ENCODE data around the gene ARHGEF25. TPM values are rescaled to one million over a fixed set of nuclear protein-coding genes. Genes with fewer than 3 reads are reported as not detected.
A peak's percentile ranks its signal among the peaks of the same experiment; 100 is the strongest.

The ARHGEF25 gene
- total RNA-seq (2022) (2.2 and 4.7 TPM in 2 replicates), Bru-seq, nascent RNA (percentile 26 among the genes with signal in this experiment), BruChase-seq, experiment 1, labeled RNA remaining after a 6-hour chase (percentile 32 among the genes with signal in this experiment), BruChase-seq, experiment 2, labeled RNA remaining after a 2-hour chase (percentile 31 among the genes with signal in this experiment)
- long read RNA-seq, partial matches to known transcripts = 0 of 1 reads
- long read RNA-seq, other reads (novel, unspliced or antisense) = 1 of 1 reads

- Mint-ChIP-seq H3K27me3 (ENCODE audit: unreplicated experiment) (peaks cover 60% of the 10 kb centered on the region), H3K27ac (ENCODE audit: unreplicated experiment) (no peak within 1 kb of the TSS), H3K4me1 (ENCODE audit: low read depth, unreplicated experiment) (no peaks in the 10 kb centered on the region), H3K9me3 (ENCODE audit: low read depth, unreplicated experiment) (no peaks in the 10 kb centered on the region), H3K36me3 (ENCODE audit: insufficient read depth, unreplicated experiment) (peaks cover 3% of the 10 kb centered on the region), H3K4me3 (ENCODE audit: low read depth, unreplicated experiment) (peak within 1 kb of the TSS; percentile 59)
- no TSS peak for BruUV-seq (replicated peaks)
- peak; percentile 39 for DNase-seq
- CTCF ChIA-PET = interaction anchor here (0.5 to 0.7 kb wide), 2 partner anchors 25 to 28 kb away, joined by 3 read pairs; no protein-coding TSS in a partner anchor
- TF ChIP-seq CTCF (IDR thresholded peaks at IDR 0.05; ENCODE audit: unreplicated experiment) = no peak
- intact Hi-C loops (cut with micrococcal nuclease; ENCODE audit: unreplicated experiment) = no loop called here
Observed at GRCh38 chr12:57611108-57611826, at the start of gene ARHGEF25. Gene ARHGEF25, plus strand, starts transcription at chr12:57611435. Its CDS starts 460 bp downstream, at chr12:57611895.

- CTCF ChIA-PET = no interaction called here
- Mint-ChIP-seq H3K27me3 (ENCODE audit: unreplicated experiment) (peaks cover 51% of the 10 kb centered on the region), H3K4me3 (ENCODE audit: low read depth, unreplicated experiment) (no peak overlapping the region), H3K4me1 (ENCODE audit: low read depth, unreplicated experiment) (no peaks in the 10 kb centered on the region), H3K27ac (ENCODE audit: unreplicated experiment) (no peak overlapping the region), H3K9me3 (ENCODE audit: low read depth, unreplicated experiment) (no peaks in the 10 kb centered on the region), H3K36me3 (ENCODE audit: insufficient read depth, unreplicated experiment) (no peaks in the 10 kb centered on the region)
- DNase-seq = no peak
- intact Hi-C loops (cut with micrococcal nuclease; ENCODE audit: unreplicated experiment) = no loop called here
- no peak for TF ChIP-seq CTCF (IDR thresholded peaks at IDR 0.05; ENCODE audit: unreplicated experiment)
- BruUV-seq (replicated peaks) = no TSS peak
Observed at GRCh38 chr12:57563358-57563757, 47.9 kb upstream of the ARHGEF25 start.

- no TSS peak for BruUV-seq (replicated peaks)
- H3K9me3 Mint-ChIP-seq (ENCODE audit: low read depth, unreplicated experiment) = no peaks in the 10 kb centered on the region
- no peaks in the 10 kb centered on the region for H3K36me3 Mint-ChIP-seq (ENCODE audit: insufficient read depth, unreplicated experiment)
- CTCF ChIA-PET = interaction anchor here (0.9 kb wide), 1 partner anchor 19 kb away, joined by 3 read pairs; no protein-coding TSS in a partner anchor
- no peak overlapping the region for H3K27ac Mint-ChIP-seq (ENCODE audit: unreplicated experiment)
- no peak for DNase-seq
- H3K27me3 Mint-ChIP-seq (ENCODE audit: unreplicated experiment) = peaks cover 60% of the 10 kb centered on the region
- intact Hi-C loops (cut with micrococcal nuclease; ENCODE audit: unreplicated experiment) = no loop called here
- no peak for TF ChIP-seq CTCF (IDR thresholded peaks at IDR 0.05; ENCODE audit: unreplicated experiment)
- H3K4me1 Mint-ChIP-seq (ENCODE audit: low read depth, unreplicated experiment) = no peaks in the 10 kb centered on the region
- H3K4me3 Mint-ChIP-seq (ENCODE audit: low read depth, unreplicated experiment) = no peak overlapping the region
Observed at GRCh38 chr12:57564178-57564740, 47.0 kb upstream of the ARHGEF25 start.

- no peak overlapping the region for H3K27ac Mint-ChIP-seq (ENCODE audit: unreplicated experiment)
- intact Hi-C loops (cut with micrococcal nuclease; ENCODE audit: unreplicated experiment) = no loop called here
- no peaks in the 10 kb centered on the region for H3K36me3 Mint-ChIP-seq (ENCODE audit: insufficient read depth, unreplicated experiment)
- no peak for TF ChIP-seq CTCF (IDR thresholded peaks at IDR 0.05; ENCODE audit: unreplicated experiment)
- peaks cover 76% of the 10 kb centered on the region for H3K27me3 Mint-ChIP-seq (ENCODE audit: unreplicated experiment)
- DNase-seq = no peak
- CTCF ChIA-PET = no interaction called here
- H3K4me3 Mint-ChIP-seq (ENCODE audit: low read depth, unreplicated experiment) = no peak overlapping the region
- no peaks in the 10 kb centered on the region for H3K9me3 Mint-ChIP-seq (ENCODE audit: low read depth, unreplicated experiment)
- H3K4me1 Mint-ChIP-seq (ENCODE audit: low read depth, unreplicated experiment) = no peaks in the 10 kb centered on the region
- BruUV-seq (replicated peaks) = no TSS peak
Observed at GRCh38 chr12:57568838-57569237, 42.4 kb upstream of the ARHGEF25 start.
